ENCODE results near the gene A2M. TPM values are rescaled to one million over a fixed set of nuclear protein-coding genes. Genes with fewer than 3 reads are reported as not detected.

The A2M gene
- total and polyA plus RNA-seq, 9 of the 15 experiments (the other 6 are each of a cell fraction or from before 2014, with no cell fraction given) = 0.08 to 2.3 TPM; not detected in 7

GRCh38 chr12:9043766-9044165 is 72.0 kb downstream of the A2M start:
- H2AFZ ChIP-seq (ENCODE audit: low read depth, low read length) = no peak overlapping the region
- H3K9me1 ChIP-seq (ENCODE audit: control insufficient read depth, insufficient read depth, low read length) = no peaks in the 10 kb centered on the region
- no peaks in the 10 kb centered on the region for H3K4me1 ChIP-seq (replicated peaks in 1 of 2; ENCODE audit: control insufficient read depth in 2 of 2, insufficient read depth in 2 of 2, low read length in 2 of 2)
- no peaks in the 10 kb centered on the region for H3K9me3 ChIP-seq (replicated peaks; ENCODE audit: control insufficient read depth, insufficient read depth, low read depth, low read length)
- H3K4me3 ChIP-seq = no peak overlapping the region
- H3K79me2 ChIP-seq (ENCODE audit: control insufficient read depth, insufficient read depth, low read length) = no peaks in the 10 kb centered on the region
- ATAC-seq = no peak
- H3K9ac ChIP-seq (ENCODE audit: insufficient read depth in 1 of 2, low read depth in 2 of 2, low read length in 2 of 2) = no peak overlapping the region
- no peak for DNase-seq (ENCODE audit: extremely low read depth in 1 of 4, low spot score in 3 of 4)
- intact Hi-C loops (cut with micrococcal nuclease) (loop anchor here (10.0 kb wide), 3 partner anchors 149 to 259 kb away; partner anchors contain the start of gene A2ML1), in situ Hi-C loops (cut with MboI) (loop anchor here (5.0 kb wide), 1 partner anchor 361 kb away; no protein-coding TSS in a partner anchor)
- no peaks in the 10 kb centered on the region for H4K20me1 ChIP-seq (replicated peaks; ENCODE audit: control insufficient read depth, insufficient read depth, low read length)
- POLR2A ChIA-PET = no interaction called here
- no TSS peak for BruUV-seq (replicated peaks)
- H3K27me3 ChIP-seq (ENCODE audit: control insufficient read depth in 2 of 2, insufficient read depth in 2 of 2, low read length in 2 of 2) = no peaks in the 10 kb centered on the region
- no peak overlapping the region for H3K4me2 ChIP-seq (ENCODE audit: insufficient read depth, low read length)
- CTCF ChIA-PET (ENCODE audit: low intra/inter-chr PET ratio) = no interaction called here
- no peaks in the 10 kb centered on the region for H3K36me3 ChIP-seq (ENCODE audit: control insufficient read depth, insufficient read depth, low read length)
- FAIRE-seq = no peak
- H3K27ac ChIP-seq (ENCODE audit: extremely low read depth, low read depth, low read length) = no peak overlapping the region
- WGBS (ENCODE audit: insufficient coverage, low coverage, missing lambda C conversion rate) = 0% methylated on average over 2 of the region's 2 CpGs
- TF ChIP-seq CREB1 (IDR thresholded peaks at IDR 0.05) (no peak), CREB1 (CRISPR knock-in tag; IDR thresholded peaks at IDR 0.05) (no peak), AFF1 (IDR thresholded peaks at IDR 0.05; ENCODE audit: low read depth in 1 of 2, partially characterized antibody in 2 of 2) (no peak), SRSF9 (IDR thresholded peaks at IDR 0.05; ENCODE audit: borderline replicate concordance, low read depth, low read length) (no peak), JUNB (CRISPR knock-in tag; conservative IDR thresholded peaks at IDR 0.05) (no peak), FOSL1 (tag; conservative IDR thresholded peaks at IDR 0.05) (no peak), ZNF174 (CRISPR knock-in tag; IDR thresholded peaks at IDR 0.05) (no peak), HOMEZ (CRISPR knock-in tag; IDR thresholded peaks at IDR 0.05) (no peak), EWSR1 (IDR thresholded peaks at IDR 0.05; ENCODE audit: borderline replicate concordance, low read depth, partially characterized antibody) (no peak), PHF8 (IDR thresholded peaks at IDR 0.05; ENCODE audit: borderline replicate concordance, low read length) (no peak), TCF7L2 (IDR thresholded peaks at IDR 0.05; ENCODE audit: low read depth, low read length) (no peak), HNRNPH1 (optimal IDR thresholded peaks at IDR 0.05; ENCODE audit: low read depth, low read length) (no peak), ZFPM2 (CRISPR knock-in tag; IDR thresholded peaks at IDR 0.05) (no peak)

Data from K562 (cell line).